Astrocyte (in vitro differentiated cells and primary cell): ENCODE measurements around the gene COL15A1. TPM values are rescaled to one million over a fixed set of nuclear protein-coding genes. Genes with fewer than 3 reads are reported as not detected.

Source experiments
- DNase-seq: peaks from one replicate; pipeline ENCODE4 v3.0.0-alpha.2; 2010; ENCODE audit warnings: low read depth
- FAIRE-seq: peaks from 2 replicates; lab custom pipeline; 2011; peaks lifted over from hg19 to GRCh38; lab: Jason Lieb, UNC
- H2AFZ ChIP-seq: 2 replicates; pipeline ENCODE4 v1.6.0; 2012; ENCODE audit warnings: low read depth, low read length, inconsistent platforms
- H3K27ac ChIP-seq: 2 replicates; pipeline ENCODE4 v1.5.1; 2011; ENCODE audit warnings: low read depth, low read length, inconsistent platforms
- H3K27me3 ChIP-seq: 2 replicates; pipeline ENCODE4 v1.6.0; 2011; ENCODE audit warnings: low read length, inconsistent platforms; ENCODE audit not compliant: insufficient read depth
- H3K36me3 ChIP-seq: 2 replicates; pipeline ENCODE4 v1.5.1; 2011; ENCODE audit warnings: low read length, inconsistent platforms; ENCODE audit not compliant: insufficient read depth
- H3K4me1 ChIP-seq: 2 replicates; pipeline ENCODE4 v1.5.1; 2011; ENCODE audit warnings: low read length, inconsistent platforms; ENCODE audit not compliant: insufficient read depth
- H3K4me2 ChIP-seq: 2 replicates; pipeline ENCODE4 v1.6.0; 2012; ENCODE audit warnings: low read length, inconsistent platforms
- H3K4me3 ChIP-seq: 2 replicates; pipeline ENCODE4 v1.5.1; 2011; ENCODE audit warnings: low read depth, mild to moderate bottlenecking, low read length, inconsistent platforms; ENCODE audit not compliant: insufficient read depth
- H3K79me2 ChIP-seq: 2 replicates; pipeline ENCODE4 v1.6.0; 2012; ENCODE audit warnings: mild to moderate bottlenecking, low read length, inconsistent platforms; ENCODE audit not compliant: insufficient read depth
- H3K9ac ChIP-seq: 2 replicates; pipeline ENCODE4 v1.6.0; 2012; ENCODE audit warnings: mild to moderate bottlenecking, low read length, inconsistent platforms
- H3K9me3 ChIP-seq: 2 replicates; pipeline ENCODE4 v1.5.1; 2012; ENCODE audit warnings: low read depth, mild to moderate bottlenecking, low read length, inconsistent platforms; ENCODE audit not compliant: insufficient read depth
- H4K20me1 ChIP-seq: 2 replicates; pipeline ENCODE4 v1.6.0; 2012; ENCODE audit warnings: low read length, inconsistent platforms; ENCODE audit not compliant: insufficient read depth
- H3K27ac Mint-ChIP-seq: one replicate; pipeline ENCODE4 v1.8.0; 2021; ENCODE audit warnings: mild to moderate bottlenecking, mixed read lengths; ENCODE audit not compliant: unreplicated experiment
- H3K27me3 Mint-ChIP-seq: one replicate; pipeline ENCODE4 v1.8.0; 2021; ENCODE audit warnings: low read depth, mixed read lengths; ENCODE audit not compliant: unreplicated experiment
- H3K36me3 Mint-ChIP-seq: one replicate; pipeline ENCODE4 v1.8.0; 2021; ENCODE audit warnings: low read depth, mixed read lengths; ENCODE audit not compliant: unreplicated experiment
- H3K4me1 Mint-ChIP-seq: one replicate; pipeline ENCODE4 v1.8.0; 2021; ENCODE audit warnings: low read depth, mixed read lengths; ENCODE audit not compliant: unreplicated experiment
- H3K4me3 Mint-ChIP-seq: one replicate; pipeline ENCODE4 v1.8.0; 2021; ENCODE audit warnings: mild to moderate bottlenecking, moderate library complexity, mixed read lengths; ENCODE audit not compliant: unreplicated experiment
- H3K9me3 Mint-ChIP-seq: one replicate; pipeline ENCODE4 v1.8.0; 2021; ENCODE audit warnings: mild to moderate bottlenecking, mixed read lengths; ENCODE audit not compliant: unreplicated experiment
- CTCF ChIP-seq: IDR thresholded peaks from 2 replicates; pipeline ENCODE4 v1.5.1; 2011; ENCODE audit warnings: low read depth, mild to moderate bottlenecking, inconsistent platforms, low read length, moderate library complexity; ENCODE audit not compliant: insufficient read depth
- EZH2 ChIP-seq: IDR thresholded peaks from 2 replicates; pipeline ENCODE4 v1.6.1; 2012; ENCODE audit warnings: mild to moderate bottlenecking, low read length, inconsistent platforms; ENCODE audit not compliant: insufficient read depth
- total RNA-seq: library from RNA; stranded (reverse); gene quantifications from 2 replicates; pipeline ENCODE4 v1.2.1, GENCODE V29; 2021

The COL15A1 gene
- total RNA-seq, 1 donor from 2014 or later = 5.6 TPM

- Mint-ChIP-seq H3K9me3 (peaks cover 1% of the 10 kb centered on the region), H3K27ac (peak overlapping the region; percentile 72), H3K4me1 (peaks cover 22% of the 10 kb centered on the region), H3K4me3 (no peak overlapping the region), H3K36me3 (peaks cover 9% of the 10 kb centered on the region), H3K27me3 (peaks cover 22% of the 10 kb centered on the region)
- Histone ChIP-seq H3K27me3 (peaks cover 9% of the 10 kb centered on the region), H3K4me2 (no peak overlapping the region), H3K9me3 (no peaks in the 10 kb centered on the region), H3K36me3 (no peaks in the 10 kb centered on the region), H3K27ac (no peak overlapping the region), H2AFZ (no peak overlapping the region), H3K4me3 (no peak overlapping the region), H3K9ac (no peak overlapping the region), H3K4me1 (peaks cover 14% of the 10 kb centered on the region), H3K79me2 (no peaks in the 10 kb centered on the region), H4K20me1 (no peaks in the 10 kb centered on the region)
- no peak for FAIRE-seq
- DNase-seq = no peak
- TF ChIP-seq CTCF = no peak
- no peak for TF ChIP-seq EZH2
Observed at GRCh38 chr9:99066571-99066970, 122.9 kb downstream of the COL15A1 start.

- H3K79me2 ChIP-seq = no peaks in the 10 kb centered on the region
Observed at GRCh38 chr9:99069075-99069474, 125.4 kb downstream of the COL15A1 start.

More at GRCh38 chr9:99069075-99069474, 125.4 kb downstream of the COL15A1 start:
- H4K20me1 ChIP-seq = no peaks in the 10 kb centered on the region
- H3K27me3 Mint-ChIP-seq = peaks cover 5% of the 10 kb centered on the region
- no peak overlapping the region for H3K4me2 ChIP-seq
- H2AFZ ChIP-seq = no peak overlapping the region
- H3K4me1 ChIP-seq = peaks cover 22% of the 10 kb centered on the region
- H3K36me3 Mint-ChIP-seq = peaks cover 11% of the 10 kb centered on the region
- FAIRE-seq (no peak), DNase-seq (no peak)
- H3K27me3 ChIP-seq = peaks cover under 1% of the 10 kb centered on the region
- no peaks in the 10 kb centered on the region for H3K9me3 ChIP-seq
- no peak for TF ChIP-seq EZH2
- no peak for TF ChIP-seq CTCF
- H3K4me3 ChIP-seq = no peak overlapping the region
- H3K27ac ChIP-seq = no peak overlapping the region
- no peak overlapping the region for H3K4me3 Mint-ChIP-seq
- no peak overlapping the region for H3K9ac ChIP-seq
- no peak overlapping the region for H3K27ac Mint-ChIP-seq
- no peaks in the 10 kb centered on the region for H3K36me3 ChIP-seq
- peaks cover 3% of the 10 kb centered on the region for H3K9me3 Mint-ChIP-seq
- peaks cover 23% of the 10 kb centered on the region for H3K4me1 Mint-ChIP-seq
